Measurements from ENCODE around the gene PSMD8.
"Not testable (repeated sequence)": the region's sequence is repeated elsewhere in the genome, so short reads cannot be mapped to it uniquely, and the experiment has no call there.

Gene PSMD8

GRCh38 chr19:38422438-38422837 is 48.1 kb downstream of the PSMD8 start:
- Mint-ChIP-seq H3K9me3 (no peaks in the 10 kb centered on the region), H3K27me3 (ENCODE audit: low read depth, poor library complexity) (peaks cover 31% of the 10 kb centered on the region), H3K4me1 (peaks cover 31% of the 10 kb centered on the region)

GRCh38 chr19:38424272-38424671 is 49.9 kb downstream of the PSMD8 start:
- Mint-ChIP-seq H3K36me3 (ENCODE audit: low read depth) (no peaks in the 10 kb centered on the region), H3K27me3 (ENCODE audit: low read depth, poor library complexity) (peaks cover 16% of the 10 kb centered on the region), H3K27ac (no peak overlapping the region), H3K4me3 (no peak overlapping the region), H3K4me1 (peaks cover 21% of the 10 kb centered on the region), H3K9me3 (no peaks in the 10 kb centered on the region)
- TF ChIP-seq CTCF (IDR thresholded peaks at IDR 0.05), result no peak
- no peak for DNase-seq

More at GRCh38 chr19:38422438-38422837, 48.1 kb downstream of the PSMD8 start:
- H3K27ac Mint-ChIP-seq, result no peak overlapping the region
- no peak for TF ChIP-seq CTCF (IDR thresholded peaks at IDR 0.05)
- no peaks in the 10 kb centered on the region for H3K36me3 Mint-ChIP-seq (ENCODE audit: low read depth)
- DNase-seq, result no peak
- no peak overlapping the region for H3K4me3 Mint-ChIP-seq

- Mint-ChIP-seq H3K4me1 (peaks cover 26% of the 10 kb centered on the region), H3K27ac (peak overlapping the region; percentile 39), H3K9me3 (no peaks in the 10 kb centered on the region), H3K36me3 (ENCODE audit: low read depth) (no peaks in the 10 kb centered on the region), H3K4me3 (peak overlapping the region; percentile 34), H3K27me3 (ENCODE audit: low read depth, poor library complexity) (peaks cover 5% of the 10 kb centered on the region)
- TF ChIP-seq CTCF (IDR thresholded peaks at IDR 0.05), result no peak
- no peak for DNase-seq
Measured at GRCh38 chr19:38425222-38425809, 50.9 kb downstream of the PSMD8 start.

- Mint-ChIP-seq H3K36me3 (ENCODE audit: low read depth) (no peaks in the 10 kb centered on the region), H3K27ac (peak within 1 kb of the TSS; percentile 39), H3K4me1 (peaks cover 29% of the 10 kb centered on the region), H3K9me3 (no peaks in the 10 kb centered on the region), H3K27me3 (ENCODE audit: low read depth, poor library complexity) (peaks cover 6% of the 10 kb centered on the region), H3K4me3 (peak within 1 kb of the TSS; percentile 61)
- no peak for TF ChIP-seq CTCF (IDR thresholded peaks at IDR 0.05)
- DNase-seq, result peak; percentile 33
Measured at GRCh38 chr19:38425810-38426466, 51.6 kb downstream of the PSMD8 start, which contains the start of gene RASGRP4. Gene RASGRP4 (minus strand): TSS chr19:38426219. CDS start chr19:38426091, 128 bp downstream.

GRCh38 chr19:38427035-38427677 is 52.8 kb downstream of the PSMD8 start:
- not testable (repeated sequence) for H3K36me3 Mint-ChIP-seq (ENCODE audit: low read depth); H3K27me3 Mint-ChIP-seq (ENCODE audit: low read depth, poor library complexity); H3K27ac Mint-ChIP-seq; DNase-seq; H3K9me3 Mint-ChIP-seq; H3K4me3 Mint-ChIP-seq
- H3K4me1 Mint-ChIP-seq, result peaks cover 29% of the 10 kb centered on the region

GRCh38 chr19:38429055-38429810 is 54.9 kb downstream of the PSMD8 start:
- Mint-ChIP-seq H3K4me1 (peaks cover 36% of the 10 kb centered on the region), H3K27me3 (ENCODE audit: low read depth, poor library complexity) (peaks cover 11% of the 10 kb centered on the region), H3K4me3 (no peak overlapping the region), H3K9me3 (no peaks in the 10 kb centered on the region), H3K27ac (peak overlapping the region; percentile 83), H3K36me3 (ENCODE audit: low read depth) (no peaks in the 10 kb centered on the region)
- no peak for DNase-seq
- no peak for TF ChIP-seq CTCF (IDR thresholded peaks at IDR 0.05)
